Measurements from ENCODE around the gene CKAP2L.

Gene CKAP2L

DNA sequence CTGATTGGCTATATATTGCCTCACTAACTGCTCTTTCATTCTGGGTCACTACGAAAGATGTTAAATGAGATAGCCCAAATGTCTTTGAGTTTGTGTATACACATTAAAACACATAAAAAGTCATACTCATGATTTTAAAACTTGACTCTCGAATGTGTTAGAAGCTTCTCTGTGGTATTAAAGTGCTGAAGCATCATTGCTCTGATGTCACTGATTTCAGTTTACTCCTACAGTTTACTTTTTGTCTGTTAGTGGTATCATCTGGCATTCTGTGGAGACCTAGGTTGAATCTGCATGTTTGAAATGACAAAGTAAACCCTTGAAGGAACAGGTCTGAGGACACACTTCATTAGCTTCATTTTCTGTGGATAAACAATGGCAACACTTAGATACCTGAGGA is 32.9 kb downstream of the CKAP2L start:
- no peak for TF ChIP-seq EZH2phosphoT487 (IDR thresholded peaks at IDR 0.05; ENCODE audit: borderline replicate concordance)
- TF ChIP-seq, protein P1, sequence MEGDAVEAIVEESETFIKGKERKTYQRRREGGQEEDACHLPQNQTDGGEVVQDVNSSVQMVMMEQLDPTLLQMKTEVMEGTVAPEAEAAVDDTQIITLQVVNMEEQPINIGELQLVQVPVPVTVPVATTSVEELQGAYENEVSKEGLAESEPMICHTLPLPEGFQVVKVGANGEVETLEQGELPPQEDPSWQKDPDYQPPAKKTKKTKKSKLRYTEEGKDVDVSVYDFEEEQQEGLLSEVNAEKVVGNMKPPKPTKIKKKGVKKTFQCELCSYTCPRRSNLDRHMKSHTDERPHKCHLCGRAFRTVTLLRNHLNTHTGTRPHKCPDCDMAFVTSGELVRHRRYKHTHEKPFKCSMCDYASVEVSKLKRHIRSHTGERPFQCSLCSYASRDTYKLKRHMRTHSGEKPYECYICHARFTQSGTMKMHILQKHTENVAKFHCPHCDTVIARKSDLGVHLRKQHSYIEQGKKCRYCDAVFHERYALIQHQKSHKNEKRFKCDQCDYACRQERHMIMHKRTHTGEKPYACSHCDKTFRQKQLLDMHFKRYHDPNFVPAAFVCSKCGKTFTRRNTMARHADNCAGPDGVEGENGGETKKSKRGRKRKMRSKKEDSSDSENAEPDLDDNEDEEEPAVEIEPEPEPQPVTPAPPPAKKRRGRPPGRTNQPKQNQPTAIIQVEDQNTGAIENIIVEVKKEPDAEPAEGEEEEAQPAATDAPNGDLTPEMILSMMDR (conservative IDR thresholded peaks at IDR 0.05; ENCODE audit: low read length): no peak
- Histone ChIP-seq H3K9me3 (ENCODE audit: insufficient read depth, low read depth, low read length) (no peaks in the 10 kb centered on the region), H3K9ac (ENCODE audit: low read depth, low read length, poor library complexity, severe bottlenecking) (no peak overlapping the region)

DNA sequence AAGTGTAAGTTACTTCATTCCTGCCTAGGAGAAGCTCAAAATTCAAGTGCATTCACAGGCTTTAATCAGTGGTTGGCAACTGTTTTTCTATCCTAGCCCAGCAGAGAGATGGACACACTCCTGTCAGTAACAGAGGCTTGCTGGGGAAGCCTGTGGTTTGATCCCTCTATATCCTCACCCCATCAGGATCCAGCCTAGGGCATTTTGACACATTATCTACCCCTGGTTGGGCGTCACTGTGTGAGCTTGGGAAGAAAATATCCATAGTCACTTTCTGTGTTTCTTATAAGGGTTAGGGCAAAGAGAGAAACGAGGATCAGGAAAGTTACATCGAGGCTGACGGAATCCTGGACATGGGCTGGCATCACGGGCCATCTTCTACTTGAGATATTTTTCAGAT is 33.6 kb downstream of the CKAP2L start:
- Histone ChIP-seq H3K4me2 (ENCODE audit: low read depth, low read length, poor library complexity, severe bottlenecking) (no peak overlapping the region), H3K9me3 (ENCODE audit: insufficient read depth, low read depth, low read length) (no peaks in the 10 kb centered on the region), H3K4me1 (ENCODE audit: insufficient read depth, low read length, poor library complexity, severe bottlenecking) (no peaks in the 10 kb centered on the region), H3K9me2 (replicated peaks; ENCODE audit: low read depth, low read length) (no peaks in the 10 kb centered on the region), H4K20me1 (ENCODE audit: insufficient read depth, low read length, poor library complexity, severe bottlenecking) (no peaks in the 10 kb centered on the region), H3K4me3 (ENCODE audit: low read length, poor library complexity, severe bottlenecking) (no peak overlapping the region), H2AFZ (ENCODE audit: low read length) (no peak overlapping the region), H3K36me3 (ENCODE audit: insufficient read depth, low read length) (no peaks in the 10 kb centered on the region), H3K79me2 (ENCODE audit: insufficient read depth, low read length) (no peaks in the 10 kb centered on the region), H3F3A (ENCODE audit: low read depth) (no peaks in the 10 kb centered on the region), H3K27me3 (ENCODE audit: insufficient read depth, low read length, poor library complexity, severe bottlenecking) (no peaks in the 10 kb centered on the region), H3K9ac (ENCODE audit: low read depth, low read length, poor library complexity, severe bottlenecking) (no peak overlapping the region)
- TF ChIP-seq, protein P1 (conservative IDR thresholded peaks at IDR 0.05; ENCODE audit: low read length): no peak
- TF ChIP-seq EZH2phosphoT487 (IDR thresholded peaks at IDR 0.05; ENCODE audit: borderline replicate concordance): no peak

More for the DNA sequence above, 32.9 kb downstream of the CKAP2L start:
- H3F3A ChIP-seq (ENCODE audit: low read depth): no peaks in the 10 kb centered on the region
- H3K4me3 ChIP-seq (ENCODE audit: low read length, poor library complexity, severe bottlenecking): no peak overlapping the region
- H3K36me3 ChIP-seq (ENCODE audit: insufficient read depth, low read length): no peaks in the 10 kb centered on the region; the same call in 1 of the 2 replicates
- no peak overlapping the region for H3K4me2 ChIP-seq (ENCODE audit: low read depth, low read length, poor library complexity, severe bottlenecking)
- H4K20me1 ChIP-seq (ENCODE audit: insufficient read depth, low read length, poor library complexity, severe bottlenecking): no peaks in the 10 kb centered on the region
- no peaks in the 10 kb centered on the region for H3K4me1 ChIP-seq (ENCODE audit: insufficient read depth, low read length, poor library complexity, severe bottlenecking)
- H3K79me2 ChIP-seq (ENCODE audit: insufficient read depth, low read length): no peaks in the 10 kb centered on the region
- no peaks in the 10 kb centered on the region for H3K27me3 ChIP-seq (ENCODE audit: insufficient read depth, low read length, poor library complexity, severe bottlenecking)
- no peaks in the 10 kb centered on the region for H3K9me2 ChIP-seq (replicated peaks; ENCODE audit: low read depth, low read length)
- H2AFZ ChIP-seq (ENCODE audit: low read length): no peak overlapping the region

DNA sequence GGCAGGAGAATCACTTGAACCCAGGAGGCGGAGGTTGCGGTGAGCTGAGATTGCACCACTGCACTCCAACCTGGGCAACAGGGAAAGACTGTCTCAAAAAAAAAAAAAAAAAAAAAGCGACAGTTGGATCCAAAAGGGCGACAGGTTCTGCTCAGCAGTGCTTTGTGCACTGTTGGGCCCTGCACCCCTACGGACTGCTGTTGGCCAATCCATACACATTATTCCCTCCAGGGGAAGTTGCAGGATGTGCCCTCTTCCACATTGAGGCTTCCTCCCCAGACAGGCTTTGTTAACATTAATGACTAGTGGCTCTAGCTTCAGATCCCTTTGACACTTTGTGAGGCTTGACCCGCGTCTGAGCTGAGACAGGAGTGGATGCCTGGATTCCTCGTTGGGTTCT is 34.2 kb downstream of the CKAP2L start:
- no peaks in the 10 kb centered on the region for H3F3A ChIP-seq (ENCODE audit: low read depth)
- TF ChIP-seq, protein P1 (conservative IDR thresholded peaks at IDR 0.05; ENCODE audit: low read length): no peak
- no peak for TF ChIP-seq EZH2phosphoT487 (IDR thresholded peaks at IDR 0.05; ENCODE audit: borderline replicate concordance)
- no peak overlapping the region for H3K4me2 ChIP-seq (ENCODE audit: low read depth, low read length, poor library complexity, severe bottlenecking)

More for the DNA sequence above, 34.2 kb downstream of the CKAP2L start:
- Histone ChIP-seq H3K4me1 (ENCODE audit: insufficient read depth, low read length, poor library complexity, severe bottlenecking) (no peaks in the 10 kb centered on the region), H3K27me3 (ENCODE audit: insufficient read depth, low read length, poor library complexity, severe bottlenecking) (no peaks in the 10 kb centered on the region), H3K79me2 (ENCODE audit: insufficient read depth, low read length) (no peaks in the 10 kb centered on the region), H3K9ac (ENCODE audit: low read depth, low read length, poor library complexity, severe bottlenecking) (no peak overlapping the region), H3K36me3 (ENCODE audit: insufficient read depth, low read length) (no peaks in the 10 kb centered on the region), H3K9me2 (replicated peaks; ENCODE audit: low read depth, low read length) (no peaks in the 10 kb centered on the region), H3K9me3 (ENCODE audit: insufficient read depth, low read depth, low read length) (no peaks in the 10 kb centered on the region), H3K4me3 (ENCODE audit: low read length, poor library complexity, severe bottlenecking) (no peak overlapping the region), H4K20me1 (ENCODE audit: insufficient read depth, low read length, poor library complexity, severe bottlenecking) (no peaks in the 10 kb centered on the region), H2AFZ (ENCODE audit: low read length) (no peak overlapping the region)

Data from Loucy (cell line).